Neuronal stem cell (in vitro differentiated cells): ENCODE data around the gene MKRN1.
A peak's percentile ranks its signal among the peaks of the same experiment; 100 is the strongest.
"Not testable (repeated sequence)": the region's sequence is repeated elsewhere in the genome, so short reads cannot be mapped to it uniquely, and the experiment has no call there.

ENCODE experiments used
- DNase-seq: peaks from one replicate; pipeline ENCODE4 v3.0.0-alpha.2; 2013; ENCODE audit warnings: low spot score
- H2AFZ ChIP-seq: one replicate; pipeline ENCODE4 v1.6.1; 2013; ENCODE audit warnings: mild to moderate bottlenecking, low read length, inconsistent platforms
- H2AK5ac ChIP-seq: 2 replicates; pipeline ENCODE4 v1.6.1; 2013; ENCODE audit warnings: low read depth, mild to moderate bottlenecking, inconsistent platforms, low read length, moderate library complexity, mixed read lengths
- H2BK120ac ChIP-seq: 2 replicates; pipeline ENCODE4 v1.6.1; 2013; ENCODE audit warnings: low read depth, mild to moderate bottlenecking, inconsistent platforms, low read length, moderate library complexity, mixed read lengths
- H2BK12ac ChIP-seq: one replicate; pipeline ENCODE4 v1.6.1; 2013; ENCODE audit warnings: low read length, inconsistent platforms
- H2BK15ac ChIP-seq: 2 replicates; pipeline ENCODE4 v1.6.1; 2013; ENCODE audit warnings: mild to moderate bottlenecking, low read length, inconsistent platforms, mixed read lengths
- H2BK5ac ChIP-seq: one replicate; pipeline ENCODE4 v1.6.1; 2013; ENCODE audit warnings: inconsistent platforms, mild to moderate bottlenecking, low read length, moderate library complexity
- H3K14ac ChIP-seq: one replicate; pipeline ENCODE4 v1.6.1; 2013; ENCODE audit warnings: low read length, inconsistent platforms
- H3K18ac ChIP-seq: 2 replicates; pipeline ENCODE4 v1.6.1; 2013; ENCODE audit warnings: low read length, inconsistent platforms
- H3K23ac ChIP-seq: 2 replicates; pipeline ENCODE4 v1.6.1; 2013; ENCODE audit warnings: low read depth, mild to moderate bottlenecking, mixed read lengths, low read length, inconsistent platforms; ENCODE audit not compliant: poor library complexity
- H3K27ac ChIP-seq: replicated peaks from 3 replicates; pipeline ENCODE4 v1.5.1; 2013; ENCODE audit warnings: low read length, inconsistent platforms
- H3K27me3 ChIP-seq, 3 experiments: 2 replicates each; pipeline ENCODE4 v1.6.1; 2013; ENCODE audit warnings: low read length in 3 of 3, mild to moderate bottlenecking in 2 of 3, inconsistent platforms in 1 of 3, low read depth in 1 of 3, mixed read lengths in 1 of 3, moderate library complexity in 1 of 3; ENCODE audit not compliant: control insufficient read depth in 3 of 3, insufficient read depth in 3 of 3
- H3K36me3 ChIP-seq, 2 donors: replicated peaks in 1 of 2; 2 replicates each; pipeline ENCODE4 v1.6.1; 2013; ENCODE audit warnings: low read length in 2 of 2; ENCODE audit not compliant: control insufficient read depth in 2 of 2, insufficient read depth in 2 of 2
- H3K4ac ChIP-seq: 2 replicates; pipeline ENCODE4 v1.6.1; 2013; ENCODE audit warnings: inconsistent platforms, mild to moderate bottlenecking, low read length, moderate library complexity
- H3K4me1 ChIP-seq, 2 donors: 1 replicate in 1 of 2; 2 replicates in 1 of 2; pipeline ENCODE4 v1.6.1; 2013; ENCODE audit warnings: low read length in 2 of 2, low read depth in 1 of 2; ENCODE audit not compliant: control insufficient read depth in 2 of 2, insufficient read depth in 1 of 2
- H3K4me2 ChIP-seq: one replicate; pipeline ENCODE4 v1.6.1; 2013; ENCODE audit warnings: mild to moderate bottlenecking, low read length, inconsistent platforms; ENCODE audit not compliant: insufficient read depth, poor library complexity, severe bottlenecking
- H3K4me3 ChIP-seq, 2 donors: 2 replicates each; pipeline ENCODE4 v1.5.1; 2013; ENCODE audit warnings: low read length in 2 of 2, mild to moderate bottlenecking in 2 of 2, inconsistent platforms in 1 of 2, moderate library complexity in 1 of 2
- H3K79me1 ChIP-seq: one replicate; pipeline ENCODE4 v1.6.1; 2013; ENCODE audit warnings: low read depth, mild to moderate bottlenecking, inconsistent platforms, low read length, moderate library complexity
- H3K9ac ChIP-seq: one replicate; pipeline ENCODE4 v1.6.1; 2013; ENCODE audit warnings: mild to moderate bottlenecking, low read depth, low read length, inconsistent platforms; ENCODE audit not compliant: poor library complexity
- H3K9me3 ChIP-seq, 2 donors: replicated peaks in 1 of 2; 2 replicates each; pipeline versions ENCODE3 to v1.6.1; 2013; ENCODE audit warnings: low read length in 2 of 2, mild to moderate bottlenecking in 2 of 2, inconsistent platforms in 1 of 2, low read depth in 1 of 2, mixed read lengths in 1 of 2, moderate library complexity in 1 of 2; ENCODE audit not compliant: control insufficient read depth in 2 of 2, insufficient read depth in 1 of 2
- H4K8ac ChIP-seq: one replicate; pipeline ENCODE4 v1.6.1; 2013; ENCODE audit warnings: low read depth, mild to moderate bottlenecking, inconsistent platforms, low read length, moderate library complexity
- H4K91ac ChIP-seq: one replicate; pipeline ENCODE4 v1.6.1; 2013; ENCODE audit warnings: low read length, low read depth, mild to moderate bottlenecking, inconsistent platforms; ENCODE audit not compliant: poor library complexity
- WGBS, 2 donors: extraction: QIAGEN DNeasy Blood & Tissue Kit; methylation state at CpG; one replicate each; pipeline ENCODE4 v1.1.7; 2013; ENCODE audit warnings: missing lambda C conversion rate in 2 of 2, mixed read lengths in 1 of 2; ENCODE audit not compliant: insufficient read length in 2 of 2, insufficient replicate concordance in 1 of 2; ENCODE audit errors: extremely low coverage in 2 of 2; 5-methylcytosine and 5-hydroxymethylcytosine counted together

The MKRN1 gene

DNA sequence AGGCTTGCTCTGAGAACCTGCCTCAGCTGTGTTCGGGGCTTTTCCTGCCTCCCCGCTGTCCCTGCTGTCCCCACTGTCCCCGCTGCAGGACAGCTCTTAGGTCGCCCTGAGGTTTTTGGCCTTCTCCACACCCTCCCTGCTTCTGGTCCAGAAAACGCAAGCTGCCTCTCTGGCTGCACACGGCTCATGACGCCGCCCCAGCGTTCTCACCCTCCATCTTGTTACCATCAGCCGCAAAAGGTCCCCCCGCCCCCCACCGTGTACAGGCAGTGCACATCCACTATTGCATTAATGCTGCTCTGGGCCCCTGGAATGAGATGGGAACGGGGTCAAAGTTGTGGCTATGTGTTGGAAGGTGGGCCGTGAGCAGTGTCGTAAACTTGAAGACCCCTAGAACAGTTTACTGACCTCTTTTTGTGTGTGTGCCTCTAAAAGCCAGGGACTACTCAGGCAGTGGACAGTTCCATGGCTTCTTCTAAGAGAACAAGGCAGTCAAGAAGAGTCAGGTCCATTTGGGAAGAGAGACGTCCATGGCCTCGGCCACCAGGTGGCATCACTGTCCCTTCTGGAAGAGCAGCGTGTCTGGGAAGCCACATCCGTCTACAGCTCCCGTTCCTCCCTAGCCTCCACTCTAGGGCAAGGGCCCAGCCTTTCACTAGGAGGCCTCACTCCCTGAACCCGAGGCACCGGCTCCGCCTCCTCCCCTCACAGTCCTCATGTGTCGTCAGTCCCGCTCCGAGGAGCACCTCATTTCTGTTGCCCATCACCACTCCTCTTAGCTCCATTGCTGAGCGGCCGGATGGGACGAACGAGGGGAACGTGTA, 38.5 kb upstream of the MKRN1 start:
- Histone ChIP-seq H2AK5ac (peak overlapping the region; percentile 95), H3K79me1 (peaks cover 3% of the 10 kb centered on the region), H4K91ac (peak overlapping the region; percentile 69), H3K27ac (no peak overlapping the region), H2BK5ac (no peak overlapping the region), H2BK120ac (no peak overlapping the region), H3K9me3 (no peaks in the 10 kb centered on the region), H3K36me3 (peaks cover 13 to 40% of the 10 kb centered on the region in 2 donors), H3K9ac (peak overlapping the region; percentile 63), H3K14ac (peak overlapping the region; percentile 71), H3K18ac (peak overlapping the region; percentile 51), H4K8ac (no peak overlapping the region), H3K4me1 (peaks cover 9 to 13% of the 10 kb centered on the region in 2 donors), H3K4ac (peak overlapping the region; percentile 89), H3K4me2 (no peak overlapping the region), H3K4me3 (no peak overlapping the region), H2AFZ (peak overlapping the region; percentile 41), H2BK15ac (no peak overlapping the region), H3K23ac (peak overlapping the region; percentile 75), H2BK12ac (peak overlapping the region; percentile 100), H3K27me3 (no peaks in the 10 kb centered on the region)
- DNase-seq = peak; percentile 87
- WGBS, 2 donors = no CpG with 5 or more reads among the region's 31 CpGs

DNA sequence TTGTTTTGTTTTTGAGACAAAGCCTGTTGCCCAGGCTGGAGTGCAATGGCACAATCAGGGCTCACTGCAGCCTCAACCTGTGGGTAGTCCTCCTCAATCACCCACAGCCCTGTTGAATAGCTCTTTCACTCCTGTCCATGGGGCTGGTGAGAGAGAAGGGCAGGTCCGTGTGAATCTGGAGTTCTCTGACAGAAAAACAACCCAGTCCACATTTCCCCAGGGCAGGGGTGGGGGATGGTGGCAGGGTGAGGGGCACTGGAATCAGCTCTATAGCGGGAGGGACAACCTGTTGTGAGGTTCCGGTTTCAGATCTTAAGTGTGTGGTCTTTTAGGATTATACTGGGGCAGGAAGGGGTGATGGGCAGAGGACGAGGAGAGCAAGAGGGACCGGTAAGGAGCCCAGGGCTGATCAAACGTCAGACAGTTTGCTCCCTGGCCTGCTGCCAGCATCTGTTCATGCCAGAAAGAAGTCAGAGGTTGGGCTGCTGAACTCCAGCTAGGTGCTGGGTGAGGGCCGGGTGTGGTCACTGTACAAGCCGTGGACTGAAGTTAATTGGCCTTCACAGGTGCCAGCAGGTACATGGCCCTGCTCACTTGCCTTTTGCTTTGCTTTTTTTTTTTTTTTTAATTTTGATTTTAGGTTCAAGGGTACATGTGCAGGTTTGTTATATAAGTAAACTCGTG, 33.2 kb upstream of the MKRN1 start:
- DNase-seq = no peak
- WGBS, 2 donors = no CpG with 5 or more reads among the region's 9 CpGs
- Histone ChIP-seq H2BK12ac (no peak overlapping the region), H3K36me3 (peaks cover 0 to 3% of the 10 kb centered on the region in 2 donors), H3K4me3 (no peak overlapping the region), H2BK120ac (no peak overlapping the region), H3K4ac (no peak overlapping the region), H2BK5ac (no peak overlapping the region), H3K9me3 (no peaks in the 10 kb centered on the region), H4K91ac (no peak overlapping the region), H3K9ac (no peak overlapping the region), H3K79me1 (peaks cover 1% of the 10 kb centered on the region), H3K14ac (no peak overlapping the region), H2BK15ac (no peak overlapping the region), H3K27ac (no peak overlapping the region), H3K23ac (no peak overlapping the region), H3K18ac (no peak overlapping the region), H3K4me2 (no peak overlapping the region), H4K8ac (no peak overlapping the region), H3K4me1 (peaks cover 2 to 3% of the 10 kb centered on the region in 2 donors), H2AK5ac (peak overlapping the region; percentile 25), H3K27me3 (no peaks in the 10 kb centered on the region), H2AFZ (peak overlapping the region; percentile 73)

DNA sequence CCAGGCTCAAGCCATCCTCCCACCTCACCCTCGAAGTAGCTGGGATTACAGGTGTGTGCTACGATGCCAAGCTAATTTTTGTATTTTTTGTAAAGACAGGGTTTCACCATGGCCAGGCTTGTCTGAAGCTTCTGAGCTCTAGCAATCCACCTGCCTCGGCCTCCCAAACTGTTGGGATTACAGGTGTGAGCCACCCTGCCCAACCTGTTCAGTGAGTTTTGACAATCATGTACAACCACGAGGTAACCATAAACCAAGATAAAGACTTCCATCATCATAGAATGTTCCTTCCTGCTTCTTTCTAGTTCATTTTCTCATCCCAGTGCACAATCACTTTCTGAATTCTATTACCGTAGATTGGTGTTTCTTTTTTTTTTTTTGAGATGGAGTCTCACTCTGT, 30.5 kb upstream of the MKRN1 start:
- no peak overlapping the region for H2AK5ac ChIP-seq
- DNase-seq = no peak
- no peak overlapping the region for H3K9ac ChIP-seq
- H3K9me3 ChIP-seq = no peaks in the 10 kb centered on the region
- H3K36me3 ChIP-seq = no peaks in the 10 kb centered on the region
- H2BK12ac ChIP-seq = no peak overlapping the region
- no peak overlapping the region for H2AFZ ChIP-seq
- H2BK15ac ChIP-seq = no peak overlapping the region
- H3K23ac ChIP-seq = no peak overlapping the region
- H4K91ac ChIP-seq = no peak overlapping the region
- H3K27ac ChIP-seq = no peak overlapping the region
- no peaks in the 10 kb centered on the region for H3K79me1 ChIP-seq
- H2BK5ac ChIP-seq = no peak overlapping the region
- no peak overlapping the region for H3K18ac ChIP-seq
- no peak overlapping the region for H3K4ac ChIP-seq
- H3K4me3 ChIP-seq = no peak overlapping the region
- peaks cover 0 to 2% (median 0%) of the 10 kb centered on the region in 3 experiments for H3K27me3 ChIP-seq
- no peak overlapping the region for H3K14ac ChIP-seq
- H3K4me1 ChIP-seq = peaks cover 9% of the 10 kb centered on the region in 2 donors
- no CpG with 5 or more reads among the region's 5 CpGs for WGBS, 2 donors
- no peak overlapping the region for H2BK120ac ChIP-seq
- no peak overlapping the region for H4K8ac ChIP-seq
- no peak overlapping the region for H3K4me2 ChIP-seq

DNA sequence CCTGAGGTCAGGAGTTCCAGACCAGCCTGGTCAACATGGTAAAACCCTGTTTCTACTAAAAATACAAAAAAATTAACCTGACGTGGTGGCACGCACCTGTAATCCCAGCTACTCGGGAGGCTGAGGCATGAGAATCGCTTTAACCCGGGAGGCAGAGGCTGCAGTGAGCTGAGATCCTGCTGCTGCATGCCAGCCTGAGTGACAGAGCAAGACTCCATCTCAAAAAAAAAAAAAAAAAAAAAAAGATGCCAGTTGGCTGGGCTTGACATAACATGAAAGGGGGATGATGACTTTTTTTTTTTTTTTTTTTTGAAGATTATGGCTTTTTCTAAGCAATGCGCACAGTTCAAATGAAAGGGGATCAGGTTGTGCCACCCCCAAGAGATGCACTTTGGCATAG, 28.3 kb upstream of the MKRN1 start:
- not testable (repeated sequence) for H3K27ac ChIP-seq, H3K4ac ChIP-seq, H2BK120ac ChIP-seq, H3K4me1 ChIP-seq, H4K8ac ChIP-seq, H3K4me2 ChIP-seq, H2BK12ac ChIP-seq, DNase-seq, H2AK5ac ChIP-seq, H3K27me3 ChIP-seq, H3K14ac ChIP-seq, H3K36me3 ChIP-seq, H2BK15ac ChIP-seq, H3K18ac ChIP-seq, H3K79me1 ChIP-seq, H3K23ac ChIP-seq, H3K4me3 ChIP-seq, H3K9ac ChIP-seq, H3K9me3 ChIP-seq, H4K91ac ChIP-seq, H2BK5ac ChIP-seq
- peak overlapping the region; percentile 61 for H2AFZ ChIP-seq
- WGBS, 2 donors = no CpG with 5 or more reads among the region's 6 CpGs
